ENCODE results near the gene ECHS1.

DNA sequence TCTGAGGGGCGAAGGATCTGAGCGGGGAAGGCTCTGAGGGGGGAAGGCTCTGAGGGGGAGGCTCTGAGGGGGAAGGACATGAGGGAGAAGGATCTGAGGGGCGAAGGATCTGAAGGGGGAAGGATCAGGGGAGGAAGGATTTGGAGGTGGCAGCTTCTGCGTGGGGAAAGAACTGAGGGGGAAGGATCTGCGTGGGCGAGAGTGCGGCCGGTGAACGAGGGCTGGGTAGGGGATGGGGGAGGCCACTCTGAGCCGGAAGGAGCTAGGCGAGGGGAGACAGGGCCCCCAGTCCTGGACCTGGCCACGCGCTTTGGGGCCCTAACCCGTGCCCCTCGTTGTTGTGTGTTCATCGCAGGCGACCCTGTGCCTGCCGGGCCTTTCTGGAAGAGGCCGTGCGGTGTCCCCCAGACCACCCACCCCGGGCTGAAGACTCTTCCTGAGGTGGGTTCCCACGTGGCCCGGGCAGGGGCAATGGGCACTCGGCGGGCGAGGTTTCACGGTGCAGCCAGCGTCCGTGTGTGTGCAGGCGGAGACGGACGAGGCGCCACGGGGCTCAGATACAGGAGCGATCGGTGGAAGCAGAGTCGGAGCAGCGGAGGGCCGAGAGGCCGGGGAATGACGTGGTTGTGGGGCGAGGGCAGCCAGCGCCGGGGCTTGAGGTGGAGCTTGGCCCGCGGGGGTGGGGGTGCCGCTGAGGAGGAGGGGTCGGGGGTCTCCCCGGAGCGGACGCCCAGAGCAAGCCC lies 38.5 kb downstream of the ECHS1 start:
- no peak for TF ChIP-seq YY1 (IDR thresholded peaks at IDR 0.05; ENCODE audit: low read depth, low read length)
- no peak for TF ChIP-seq ZNF24 (IDR thresholded peaks at IDR 0.05)
- TF ChIP-seq EP300 (IDR thresholded peaks at IDR 0.05; ENCODE audit: borderline replicate concordance in 1 of 2, control insufficient read depth in 1 of 2, low read depth in 2 of 2, low read length in 2 of 2): no peak
- TF ChIP-seq, protein P1, sequence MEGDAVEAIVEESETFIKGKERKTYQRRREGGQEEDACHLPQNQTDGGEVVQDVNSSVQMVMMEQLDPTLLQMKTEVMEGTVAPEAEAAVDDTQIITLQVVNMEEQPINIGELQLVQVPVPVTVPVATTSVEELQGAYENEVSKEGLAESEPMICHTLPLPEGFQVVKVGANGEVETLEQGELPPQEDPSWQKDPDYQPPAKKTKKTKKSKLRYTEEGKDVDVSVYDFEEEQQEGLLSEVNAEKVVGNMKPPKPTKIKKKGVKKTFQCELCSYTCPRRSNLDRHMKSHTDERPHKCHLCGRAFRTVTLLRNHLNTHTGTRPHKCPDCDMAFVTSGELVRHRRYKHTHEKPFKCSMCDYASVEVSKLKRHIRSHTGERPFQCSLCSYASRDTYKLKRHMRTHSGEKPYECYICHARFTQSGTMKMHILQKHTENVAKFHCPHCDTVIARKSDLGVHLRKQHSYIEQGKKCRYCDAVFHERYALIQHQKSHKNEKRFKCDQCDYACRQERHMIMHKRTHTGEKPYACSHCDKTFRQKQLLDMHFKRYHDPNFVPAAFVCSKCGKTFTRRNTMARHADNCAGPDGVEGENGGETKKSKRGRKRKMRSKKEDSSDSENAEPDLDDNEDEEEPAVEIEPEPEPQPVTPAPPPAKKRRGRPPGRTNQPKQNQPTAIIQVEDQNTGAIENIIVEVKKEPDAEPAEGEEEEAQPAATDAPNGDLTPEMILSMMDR (IDR thresholded peaks at IDR 0.05 in 2 of 3, conservative IDR thresholded peaks at IDR 0.05 in 1 of 3; ENCODE audit: control insufficient read depth in 2 of 3, extremely low read depth in 1 of 3, insufficient read depth in 1 of 3, low read depth in 3 of 3, low read length in 3 of 3): no peak
- TF ChIP-seq, protein P2, sequence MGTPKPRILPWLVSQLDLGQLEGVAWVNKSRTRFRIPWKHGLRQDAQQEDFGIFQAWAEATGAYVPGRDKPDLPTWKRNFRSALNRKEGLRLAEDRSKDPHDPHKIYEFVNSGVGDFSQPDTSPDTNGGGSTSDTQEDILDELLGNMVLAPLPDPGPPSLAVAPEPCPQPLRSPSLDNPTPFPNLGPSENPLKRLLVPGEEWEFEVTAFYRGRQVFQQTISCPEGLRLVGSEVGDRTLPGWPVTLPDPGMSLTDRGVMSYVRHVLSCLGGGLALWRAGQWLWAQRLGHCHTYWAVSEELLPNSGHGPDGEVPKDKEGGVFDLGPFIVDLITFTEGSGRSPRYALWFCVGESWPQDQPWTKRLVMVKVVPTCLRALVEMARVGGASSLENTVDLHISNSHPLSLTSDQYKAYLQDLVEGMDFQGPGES (IDR thresholded peaks at IDR 0.05): no peak
- TF ChIP-seq JUND (IDR thresholded peaks at IDR 0.05; ENCODE audit: low read depth, low read length): no peak
- TF ChIP-seq, protein P3, sequence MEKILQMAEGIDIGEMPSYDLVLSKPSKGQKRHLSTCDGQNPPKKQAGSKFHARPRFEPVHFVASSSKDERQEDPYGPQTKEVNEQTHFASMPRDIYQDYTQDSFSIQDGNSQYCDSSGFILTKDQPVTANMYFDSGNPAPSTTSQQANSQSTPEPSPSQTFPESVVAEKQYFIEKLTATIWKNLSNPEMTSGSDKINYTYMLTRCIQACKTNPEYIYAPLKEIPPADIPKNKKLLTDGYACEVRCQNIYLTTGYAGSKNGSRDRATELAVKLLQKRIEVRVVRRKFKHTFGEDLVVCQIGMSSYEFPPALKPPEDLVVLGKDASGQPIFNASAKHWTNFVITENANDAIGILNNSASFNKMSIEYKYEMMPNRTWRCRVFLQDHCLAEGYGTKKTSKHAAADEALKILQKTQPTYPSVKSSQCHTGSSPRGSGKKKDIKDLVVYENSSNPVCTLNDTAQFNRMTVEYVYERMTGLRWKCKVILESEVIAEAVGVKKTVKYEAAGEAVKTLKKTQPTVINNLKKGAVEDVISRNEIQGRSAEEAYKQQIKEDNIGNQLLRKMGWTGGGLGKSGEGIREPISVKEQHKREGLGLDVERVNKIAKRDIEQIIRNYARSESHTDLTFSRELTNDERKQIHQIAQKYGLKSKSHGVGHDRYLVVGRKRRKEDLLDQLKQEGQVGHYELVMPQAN (conservative IDR thresholded peaks at IDR 0.05): no peak
- TF ChIP-seq STAT3 (IDR thresholded peaks at IDR 0.05; ENCODE audit: low read depth, low read length): no peak
- TF ChIP-seq CHD2 (IDR thresholded peaks at IDR 0.05; ENCODE audit: borderline replicate concordance, low read depth, low read length): no peak
- TF ChIP-seq, protein P4, sequence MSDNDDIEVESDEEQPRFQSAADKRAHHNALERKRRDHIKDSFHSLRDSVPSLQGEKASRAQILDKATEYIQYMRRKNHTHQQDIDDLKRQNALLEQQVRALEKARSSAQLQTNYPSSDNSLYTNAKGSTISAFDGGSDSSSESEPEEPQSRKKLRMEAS (IDR thresholded peaks at IDR 0.05; ENCODE audit: low read depth, low read length): no peak

Measured in GM12878 (cell line).